Panc1 (cell line): Measurements from ENCODE around the gene KRIT1.

ENCODE experiments used
- SIN3A ChIP-seq: IDR thresholded peaks from 2 replicates; pipeline ENCODE4 v1.6.1; 2012; ENCODE audit warnings: low read depth, mild to moderate bottlenecking, low read length, moderate library complexity, borderline replicate concordance; ENCODE audit not compliant: insufficient read depth
- TF ChIP-seq, protein P1 (sequence below): fragments of 450-650 bp; IDR thresholded peaks from 2 replicates; pipeline ENCODE4 v1.5.1; 2017; ENCODE audit warnings: mild to moderate bottlenecking

DNA sequence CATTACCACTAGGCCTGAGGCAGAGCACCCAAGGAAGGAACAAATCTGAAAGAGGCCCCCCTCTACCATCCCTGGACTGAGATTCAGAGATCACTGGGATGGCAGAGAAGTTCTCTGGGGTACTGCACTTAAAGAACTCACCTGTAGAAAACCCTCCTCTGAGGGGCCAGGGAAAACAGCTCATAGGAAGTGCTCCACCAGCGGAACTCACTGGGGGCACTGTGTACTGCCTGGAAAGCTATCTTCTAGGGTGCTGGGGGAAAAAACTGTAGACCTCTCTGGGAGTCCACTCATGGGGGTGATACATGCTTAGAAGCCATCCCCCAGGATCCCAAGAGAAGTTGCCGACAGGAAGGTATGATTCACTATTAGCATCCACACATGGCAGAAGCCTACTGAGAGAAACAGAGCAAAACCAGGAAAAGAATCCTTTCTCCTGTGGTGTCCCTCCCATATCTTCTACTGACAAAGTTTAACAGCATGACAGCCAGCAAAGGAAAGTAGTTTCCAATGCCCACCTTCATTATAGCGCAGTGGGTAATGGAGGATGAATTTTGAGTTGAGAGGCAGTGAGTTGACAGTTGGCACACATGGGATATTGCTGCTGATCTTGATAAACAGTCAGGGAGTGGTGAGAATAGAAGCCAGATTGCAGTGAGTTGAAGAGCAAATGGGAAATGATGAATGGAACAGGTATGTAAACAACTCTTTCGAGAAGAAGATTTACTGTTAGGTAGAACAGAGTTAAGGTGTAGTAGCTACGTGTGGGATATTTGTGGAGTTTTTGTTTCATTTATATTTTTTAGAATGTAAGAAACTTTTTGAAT, 20.9 kb upstream of the KRIT1 start:
- TF ChIP-seq, protein P1, sequence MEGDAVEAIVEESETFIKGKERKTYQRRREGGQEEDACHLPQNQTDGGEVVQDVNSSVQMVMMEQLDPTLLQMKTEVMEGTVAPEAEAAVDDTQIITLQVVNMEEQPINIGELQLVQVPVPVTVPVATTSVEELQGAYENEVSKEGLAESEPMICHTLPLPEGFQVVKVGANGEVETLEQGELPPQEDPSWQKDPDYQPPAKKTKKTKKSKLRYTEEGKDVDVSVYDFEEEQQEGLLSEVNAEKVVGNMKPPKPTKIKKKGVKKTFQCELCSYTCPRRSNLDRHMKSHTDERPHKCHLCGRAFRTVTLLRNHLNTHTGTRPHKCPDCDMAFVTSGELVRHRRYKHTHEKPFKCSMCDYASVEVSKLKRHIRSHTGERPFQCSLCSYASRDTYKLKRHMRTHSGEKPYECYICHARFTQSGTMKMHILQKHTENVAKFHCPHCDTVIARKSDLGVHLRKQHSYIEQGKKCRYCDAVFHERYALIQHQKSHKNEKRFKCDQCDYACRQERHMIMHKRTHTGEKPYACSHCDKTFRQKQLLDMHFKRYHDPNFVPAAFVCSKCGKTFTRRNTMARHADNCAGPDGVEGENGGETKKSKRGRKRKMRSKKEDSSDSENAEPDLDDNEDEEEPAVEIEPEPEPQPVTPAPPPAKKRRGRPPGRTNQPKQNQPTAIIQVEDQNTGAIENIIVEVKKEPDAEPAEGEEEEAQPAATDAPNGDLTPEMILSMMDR = no peak
- TF ChIP-seq SIN3A = no peak
